ENCODE measurements around the gene FADS6.

FADS6 gene

GRCh38 chr17:74854792-74855191, 38.6 kb downstream of the FADS6 start:
- no peak for DNase-seq (ENCODE audit: low read depth in 2 of 2)

- no peak for DNase-seq (ENCODE audit: low read depth in 2 of 2)
Measured at GRCh38 chr17:74853669-74854068, 39.8 kb downstream of the FADS6 start.

DNA sequence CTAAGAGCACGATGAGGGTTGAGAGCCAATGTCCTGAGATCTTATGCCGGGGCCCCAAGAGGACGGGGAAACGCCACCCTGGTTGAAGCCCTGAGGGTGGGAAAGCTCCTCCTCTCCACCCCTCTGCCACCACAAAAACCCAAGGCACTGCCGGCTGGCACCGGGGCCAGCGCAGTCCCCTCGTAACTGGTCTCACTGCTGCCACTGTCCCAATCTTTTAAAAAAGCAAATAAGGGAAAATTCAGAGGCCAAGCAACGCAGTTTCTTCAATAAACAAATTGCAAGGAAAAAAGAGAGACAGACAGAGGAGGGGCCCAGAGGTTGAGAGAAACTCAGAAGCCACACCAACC, 40.4 kb downstream of the FADS6 start:
- DNase-seq (ENCODE audit: low read depth in 2 of 2): no peak

DNA sequence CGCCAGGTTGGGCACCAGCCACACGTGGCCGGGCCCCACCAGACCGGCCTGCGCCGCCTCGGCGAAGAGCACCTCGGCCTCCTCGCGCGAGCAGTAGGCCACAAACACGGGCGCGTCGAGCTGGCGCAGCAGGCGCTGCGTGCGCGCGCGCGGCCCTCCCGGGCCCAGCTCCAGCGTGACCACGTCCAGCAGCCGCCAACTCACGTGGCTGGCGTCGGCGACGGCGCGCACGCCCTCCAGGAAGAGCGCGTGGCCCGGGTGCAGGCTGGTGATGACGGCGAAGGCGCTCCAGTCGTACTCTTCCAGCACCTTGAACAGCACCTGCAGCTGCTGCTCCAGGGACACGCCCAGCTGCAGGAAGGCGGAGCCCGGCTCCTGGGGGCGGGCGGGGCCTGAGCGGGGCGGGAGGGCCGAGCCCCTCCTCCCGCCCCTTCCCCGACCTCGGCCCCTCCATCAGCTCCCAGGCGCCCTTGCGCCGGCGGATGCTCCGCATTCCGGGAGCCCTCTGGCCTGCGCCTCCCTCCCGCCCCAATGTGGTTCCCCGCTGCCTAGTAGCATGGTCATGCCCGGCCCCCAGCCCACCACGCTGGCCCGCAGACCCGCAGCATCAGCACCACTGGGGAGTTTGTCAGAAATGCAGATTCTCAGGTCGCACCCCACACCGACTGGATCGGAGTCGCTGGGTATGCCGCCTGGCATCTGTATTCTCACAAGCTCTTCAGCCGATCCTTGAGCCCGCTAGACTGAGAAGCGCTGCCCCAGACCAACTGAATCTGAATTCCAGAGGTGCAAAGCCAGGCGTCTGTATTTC, 41.0 kb downstream of the FADS6 start:
- peak; percentile 23 to 44 for DNase-seq (ENCODE audit: low read depth in 2 of 2)

- DNase-seq (ENCODE audit: low read depth in 2 of 2): no peak
Measured at GRCh38 chr17:74851612-74852236, 41.7 kb downstream of the FADS6 start.

GRCh38 chr17:74850914-74851313, 42.5 kb downstream of the FADS6 start:
- DNase-seq (ENCODE audit: low read depth in 2 of 2): no peak

- DNase-seq (ENCODE audit: low read depth in 2 of 2): no peak
Measured at GRCh38 chr17:74850310-74850709, 43.1 kb downstream of the FADS6 start.

DNA sequence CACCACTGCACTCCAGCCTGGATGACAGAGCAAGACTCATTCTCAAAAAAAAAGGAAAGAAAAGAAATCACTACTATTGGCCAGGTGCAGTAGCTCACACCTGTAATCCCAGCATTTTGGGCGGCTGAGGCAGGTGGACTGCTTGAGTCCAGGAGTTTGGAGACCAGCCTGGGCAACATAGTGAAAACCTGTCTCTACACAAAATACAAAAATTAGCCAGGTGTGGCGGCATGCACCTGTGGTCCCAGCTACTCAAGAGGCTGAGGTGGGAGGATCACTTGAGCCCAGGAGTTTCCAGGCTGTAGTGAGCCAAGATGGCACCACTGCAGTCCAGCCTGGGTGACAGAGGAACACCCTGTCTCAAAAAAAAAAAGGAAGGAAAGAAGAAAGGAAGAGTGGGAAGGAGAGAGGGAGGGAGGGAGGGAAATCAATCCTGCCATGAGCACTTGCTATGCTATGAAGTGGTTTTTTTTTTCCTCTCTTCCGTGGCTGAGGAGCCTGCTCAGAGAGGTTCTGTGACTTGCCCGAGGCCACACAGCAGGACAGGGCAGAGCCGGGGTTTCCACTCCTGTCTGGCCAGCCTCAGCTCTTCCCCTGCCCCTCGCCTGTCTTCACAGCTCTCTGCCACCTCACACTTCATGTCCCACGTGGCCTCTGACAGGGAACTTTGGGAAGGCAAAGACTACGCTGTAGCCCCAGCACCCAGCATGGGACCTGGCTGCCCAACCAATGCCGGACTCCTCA, 44.6 kb downstream of the FADS6 start:
- no peak for DNase-seq (ENCODE audit: low read depth in 2 of 2)

DNA sequence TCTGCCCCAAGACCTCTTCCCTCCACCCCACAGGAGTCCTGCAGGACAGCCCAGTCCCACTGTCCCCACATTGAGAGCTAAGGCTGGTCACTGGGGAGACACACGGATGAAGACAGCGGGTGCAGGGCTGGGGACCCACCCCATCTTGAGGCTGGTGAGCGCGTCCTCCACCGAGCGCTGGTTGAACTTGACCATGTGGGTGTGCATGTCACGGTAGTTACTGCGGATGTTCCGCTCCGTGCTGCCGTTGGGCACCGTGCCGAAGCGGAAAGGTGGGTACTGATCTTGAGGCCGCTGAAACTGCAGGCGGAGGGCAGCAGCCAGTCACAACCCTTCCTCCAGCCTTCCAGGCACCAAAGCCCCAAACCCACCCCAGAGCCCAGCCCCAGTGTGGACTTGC, 46.8 kb downstream of the FADS6 start:
- DNase-seq (ENCODE audit: low read depth in 2 of 2): no peak

GRCh38 chr17:74843352-74843627, 50.1 kb downstream of the FADS6 start:
- DNase-seq (ENCODE audit: low read depth in 2 of 2): no peak

- DNase-seq (ENCODE audit: low read depth in 2 of 2): no peak
Measured at GRCh38 chr17:74842599-74843351, 50.7 kb downstream of the FADS6 start.

GRCh38 chr17:74842146-74842598, 51.3 kb downstream of the FADS6 start:
- DNase-seq (ENCODE audit: low read depth in 2 of 2): no peak

DNA sequence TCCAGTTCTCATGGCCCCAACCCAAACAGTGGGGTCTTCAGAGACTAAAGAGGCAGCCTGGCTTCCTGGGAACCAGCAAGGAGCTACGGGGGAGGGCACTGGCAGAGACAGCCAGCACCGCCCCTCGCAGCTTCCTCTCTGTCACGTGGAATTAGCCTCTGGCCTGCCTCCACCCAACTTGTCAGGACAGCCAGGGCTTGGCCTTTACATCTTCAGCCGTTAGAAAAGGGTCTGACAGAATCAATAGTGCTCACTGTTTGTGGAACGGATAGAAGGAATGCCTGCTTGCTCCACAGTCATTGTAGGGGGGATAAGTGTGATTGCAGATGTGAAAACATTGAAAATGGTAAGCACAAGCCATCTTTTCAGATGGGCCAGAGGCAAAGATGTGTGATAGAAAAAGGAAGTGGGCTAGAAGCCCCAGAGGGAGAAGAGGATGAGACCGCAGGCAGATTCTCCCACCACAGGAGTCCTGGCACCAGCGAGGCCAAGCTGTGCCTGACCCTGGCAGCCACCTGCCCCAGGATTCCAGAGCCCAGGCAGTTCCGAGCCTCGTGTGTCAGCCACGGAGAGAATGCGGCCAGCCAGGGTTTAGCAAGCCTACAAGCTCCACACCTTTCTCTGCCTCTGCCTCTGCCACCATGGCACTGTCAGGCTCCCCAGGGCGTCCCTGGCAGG, 52.3 kb downstream of the FADS6 start:
- no peak for DNase-seq (ENCODE audit: low read depth in 2 of 2)

DNA sequence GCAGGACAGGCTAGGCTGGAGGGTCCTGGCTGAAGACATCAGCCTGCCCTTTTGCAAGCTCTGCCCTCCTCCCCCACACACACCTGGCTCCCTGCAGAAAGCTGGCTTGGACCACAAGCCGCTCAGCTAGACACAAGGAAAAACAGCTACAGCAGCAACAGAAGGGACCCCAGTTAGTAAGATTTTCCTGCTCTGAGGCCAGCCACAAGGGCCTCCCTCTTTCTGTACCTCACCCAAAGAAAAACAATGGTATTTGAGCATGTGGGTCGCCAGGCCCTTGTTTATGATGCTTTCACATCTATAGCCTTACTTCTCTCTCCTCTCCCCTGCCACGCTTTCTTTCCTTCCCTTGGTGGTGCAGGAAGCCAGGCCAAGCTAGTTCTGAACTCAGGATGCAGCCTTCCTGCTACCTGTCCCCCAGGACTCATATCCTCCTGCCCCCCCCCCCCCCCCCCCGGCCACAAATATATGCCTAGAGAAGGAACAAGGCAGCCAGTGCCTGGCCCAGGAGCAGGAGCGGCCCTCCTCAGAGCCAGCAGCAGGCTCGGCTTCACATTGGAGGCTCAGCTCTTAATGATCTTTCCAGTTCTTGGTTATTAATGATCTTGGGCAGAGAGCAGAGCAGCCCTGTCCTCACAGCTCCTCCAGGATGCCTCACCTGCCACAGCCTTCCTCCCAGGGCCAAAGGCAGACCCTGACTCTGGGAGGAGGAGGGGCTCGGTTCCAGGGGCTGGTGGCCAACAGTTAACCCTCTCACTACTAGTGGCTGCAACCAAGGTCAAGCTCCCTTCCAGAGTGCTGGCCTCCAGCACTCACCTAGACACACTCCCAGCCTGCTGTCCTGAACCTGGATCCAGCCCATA, 53.2 kb downstream of the FADS6 start:
- DNase-seq (ENCODE audit: low read depth in 2 of 2): no peak

DNA sequence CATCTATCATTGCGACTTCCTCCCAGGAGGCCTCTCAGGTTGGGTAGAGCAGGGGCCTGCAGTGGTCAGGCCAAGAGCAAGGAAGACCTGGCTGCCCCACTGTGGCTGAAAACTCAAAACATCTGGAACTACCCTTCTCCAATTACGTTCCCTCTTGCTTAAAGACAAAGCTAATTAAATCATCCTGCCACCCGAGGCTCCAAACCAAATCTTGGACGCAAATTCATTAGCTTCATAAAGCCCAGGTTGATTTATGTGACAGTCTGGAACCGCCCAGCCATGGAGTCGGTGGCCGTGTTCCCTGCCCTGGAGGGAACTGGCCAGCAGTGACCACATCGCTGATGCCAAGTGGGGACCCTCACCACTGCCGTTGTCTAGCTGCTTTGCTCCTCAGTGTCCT, 55.2 kb downstream of the FADS6 start:
- no peak for DNase-seq (ENCODE audit: low read depth in 2 of 2)

DNA sequence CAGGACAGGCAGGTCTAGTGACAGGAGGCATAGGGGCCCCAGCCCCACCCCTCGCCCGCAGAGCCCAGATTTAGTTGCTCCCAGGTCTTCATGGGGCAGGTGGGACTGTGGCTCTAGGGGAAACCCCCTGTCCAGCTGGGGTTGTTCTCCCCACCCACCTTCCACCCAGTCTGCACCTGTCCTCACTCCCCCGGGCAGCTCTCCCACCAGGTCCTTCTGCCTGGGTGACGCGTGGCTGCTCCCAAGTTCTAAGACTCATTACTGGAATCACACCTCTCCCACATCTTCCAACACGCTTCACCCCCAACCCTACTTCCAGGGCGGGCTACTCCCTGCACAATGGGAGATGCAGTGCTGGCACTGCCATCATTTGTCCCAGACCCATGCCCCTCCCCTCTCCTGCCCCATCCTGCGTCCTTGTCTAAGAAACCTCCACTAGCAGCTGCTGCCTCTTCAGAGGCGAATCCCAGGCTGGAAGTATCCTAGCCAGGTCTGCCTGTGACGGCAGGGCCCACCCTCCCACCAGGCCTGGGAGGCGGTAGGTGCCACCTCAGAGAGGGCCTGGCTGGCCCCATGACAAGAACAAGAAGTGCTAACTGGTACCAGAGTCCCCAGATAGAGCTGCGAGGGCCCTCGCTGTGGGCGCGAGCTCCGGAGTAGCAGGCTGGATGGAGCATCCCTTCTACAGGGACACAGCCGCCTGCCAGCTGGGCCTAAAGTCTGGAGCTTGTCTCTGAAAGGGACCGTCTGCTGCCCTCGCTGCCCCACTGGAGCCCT, 56.6 kb downstream of the FADS6 start:
- DNase-seq (ENCODE audit: low read depth in 2 of 2): no peak

GRCh38 chr17:74836191-74836590, 57.2 kb downstream of the FADS6 start:
- no peak for DNase-seq (ENCODE audit: low read depth in 2 of 2)

DNA sequence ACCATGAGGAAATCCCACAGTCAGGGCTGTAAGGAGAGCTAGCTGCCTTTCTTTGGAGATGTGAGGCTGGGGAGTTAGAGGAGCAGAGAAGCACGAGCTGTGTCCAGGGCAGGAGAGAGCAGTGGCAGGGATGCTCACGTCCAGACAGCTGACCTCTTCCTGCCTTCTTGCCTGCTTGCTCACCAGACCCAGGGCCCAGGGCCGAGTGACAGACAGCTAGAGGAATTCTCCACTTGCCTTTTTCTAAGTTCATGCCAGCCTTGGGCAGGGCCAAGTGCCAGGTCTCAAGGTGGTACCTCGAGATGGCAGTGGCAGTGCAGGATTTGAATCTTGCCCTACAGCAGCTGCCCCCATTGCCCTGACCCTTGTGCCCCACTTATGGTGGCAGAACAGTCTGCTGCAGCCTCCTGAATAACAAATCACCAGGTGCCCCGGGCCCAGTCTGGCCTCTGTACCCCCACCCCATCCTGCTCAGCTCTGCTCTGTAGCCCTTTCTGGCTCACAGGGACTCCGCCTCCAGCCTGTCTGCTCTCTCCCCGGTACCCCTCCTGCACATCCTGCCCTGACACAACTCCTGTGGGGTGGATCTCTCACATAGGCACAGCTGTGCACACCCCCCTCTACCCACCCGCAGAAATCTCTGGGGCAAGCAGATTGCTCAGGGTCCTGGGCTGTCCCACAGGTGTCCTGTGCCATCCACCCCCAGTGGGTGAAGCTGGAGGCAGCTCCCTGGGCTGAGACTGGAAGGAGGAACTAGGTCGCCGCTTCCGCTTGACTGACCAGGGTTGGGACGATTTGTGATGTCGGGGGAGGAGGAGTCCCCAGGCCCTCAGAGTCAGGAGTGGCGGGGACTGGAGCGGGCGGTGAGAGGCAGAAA, 59.7 kb downstream of the FADS6 start:
- no peak for DNase-seq (ENCODE audit: low read depth in 2 of 2)

DNA sequence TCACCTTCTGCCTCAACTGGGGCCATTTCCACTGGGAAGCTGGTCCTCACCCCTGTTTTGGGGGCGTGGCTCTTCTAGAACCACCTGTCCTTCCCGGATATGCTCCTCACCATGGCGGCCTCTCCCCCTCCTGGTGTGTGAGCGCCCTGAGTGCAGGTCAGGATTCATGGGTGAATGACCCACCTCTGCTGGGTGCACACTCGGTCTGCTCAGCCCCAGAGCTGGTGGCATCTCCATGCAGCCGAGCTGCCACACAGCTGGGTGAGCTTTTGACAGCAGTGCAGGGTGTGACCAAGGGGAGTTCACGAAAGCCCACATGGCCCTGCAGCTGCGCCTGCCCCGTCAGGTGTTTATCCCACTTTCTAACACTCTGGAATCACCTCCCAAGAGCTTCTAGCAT, 61.0 kb downstream of the FADS6 start:
- no peak for DNase-seq (ENCODE audit: low read depth in 2 of 2)
